H1 (cell line): ENCODE measurements around the gene GID8. TPM values are rescaled to one million over a fixed set of nuclear protein-coding genes. Genes with fewer than 3 reads are reported as not detected.

ENCODE experiments used
- CTCF ChIA-PET: fragments of 300-600 bp; sonication (Branson Sonifier 250); formaldehyde crosslinking; loops from one replicate; lab custom pipeline; 2021; ENCODE audit not compliant: partially characterized antibody; lab: Charles Lee
- POLR2A ChIA-PET: fragments of 300-600 bp; sonication (Branson Sonifier 250); formaldehyde crosslinking; loops from one replicate; lab custom pipeline; 2021; ENCODE audit warnings: inconsistent platforms; ENCODE audit not compliant: partially characterized antibody; lab: Charles Lee
- DNase-seq, 2 experiments: peaks; one replicate each; pipeline versions ENCODE4 v3.0.0 to v3.0.0-alpha.2; 2010 to 2022; ENCODE audit warnings: low spot score in 2 of 2, low read depth in 1 of 2, mixed read lengths in 1 of 2
- FAIRE-seq: peaks from 2 replicates; lab custom pipeline; 2011; peaks lifted over from hg19 to GRCh38; lab: Jason Lieb, UNC
- H2AFZ ChIP-seq: 2 replicates; pipeline ENCODE4 v1.8.1; 2012; ENCODE audit warnings: low read length, inconsistent platforms
- H2AK5ac ChIP-seq: 2 replicates; pipeline ENCODE4 v1.6.1; 2013; ENCODE audit warnings: low read depth, low read length
- H2BK120ac ChIP-seq: replicated peaks from 2 replicates; pipeline ENCODE3; 2013; ENCODE audit warnings: low read depth, low read length, inconsistent platforms
- H2BK12ac ChIP-seq: 2 replicates; pipeline ENCODE4 v1.6.1; 2013; ENCODE audit warnings: low read depth, low read length
- H2BK15ac ChIP-seq: 2 replicates; pipeline ENCODE4 v1.6.1; 2013; ENCODE audit warnings: low read length
- H2BK20ac ChIP-seq: 2 replicates; pipeline ENCODE4 v1.6.1; 2013; ENCODE audit warnings: low read length
- H2BK5ac ChIP-seq: 2 replicates; pipeline ENCODE4 v1.6.1; 2013; ENCODE audit warnings: low read depth, low read length
- H3K14ac ChIP-seq: 2 replicates; pipeline ENCODE4 v1.6.1; 2013; ENCODE audit warnings: inconsistent platforms; ENCODE audit not compliant: insufficient read length
- H3K18ac ChIP-seq: 2 replicates; pipeline ENCODE4 v1.6.1; 2013; ENCODE audit warnings: low read length; ENCODE audit errors: extremely low read depth
- H3K23ac ChIP-seq: 2 replicates; pipeline ENCODE4 v1.6.1; 2013; ENCODE audit warnings: inconsistent platforms; ENCODE audit not compliant: insufficient read length
- H3K23me2 ChIP-seq: 2 replicates; pipeline ENCODE4 v1.6.1; 2013; ENCODE audit warnings: low read depth, low read length
- H3K27ac ChIP-seq: 2 replicates; pipeline ENCODE4 v1.6.1; 2011; ENCODE audit warnings: low read depth, low read length, inconsistent platforms
- H3K27me3 ChIP-seq, 4 experiments: replicated peaks in 1 of 4; 1 replicate in 1 of 4; 2 replicates in 3 of 4; pipeline versions ENCODE4 v1.6.1 to v1.8.1; 2011 to 2013; ENCODE audit warnings: low read length in 3 of 4, mild to moderate bottlenecking in 3 of 4, inconsistent platforms in 2 of 4, mixed read lengths in 2 of 4, moderate library complexity in 1 of 4; ENCODE audit not compliant: control insufficient read depth in 3 of 4, insufficient read depth in 3 of 4; ENCODE audit errors: extremely low read depth in 1 of 4
- H3K36me3 ChIP-seq, 4 experiments: 2 replicates each; pipeline versions ENCODE4 v1.6.1 to v1.8.1; 2011 to 2013; ENCODE audit warnings: mild to moderate bottlenecking in 4 of 4, low read length in 3 of 4, moderate library complexity in 2 of 4, control low read depth in 1 of 4, inconsistent platforms in 1 of 4; ENCODE audit not compliant: insufficient read depth in 4 of 4, control insufficient read depth in 2 of 4
- H3K4ac ChIP-seq: replicated peaks from 2 replicates; pipeline ENCODE3; 2013; ENCODE audit warnings: low read length, low read depth, mixed read lengths, inconsistent platforms; ENCODE audit not compliant: insufficient read length
- H3K4me1 ChIP-seq, 4 experiments: replicated peaks in 1 of 4; 1 replicate in 1 of 4; 2 replicates in 3 of 4; pipeline versions ENCODE4 v1.6.1 to v1.8.1; 2011 to 2013; ENCODE audit warnings: low read length in 3 of 4, inconsistent platforms in 2 of 4, mixed read lengths in 1 of 4; ENCODE audit not compliant: insufficient read depth in 4 of 4, control insufficient read depth in 3 of 4
- H3K4me2 ChIP-seq, 2 experiments: 2 replicates each; pipeline versions ENCODE4 v1.6.1 to v1.8.1; 2011 to 2013; ENCODE audit warnings: low read depth in 2 of 2, low read length in 2 of 2, control low read depth in 1 of 2, inconsistent platforms in 1 of 2, mild to moderate bottlenecking in 1 of 2; ENCODE audit not compliant: insufficient read depth in 1 of 2
- H3K4me3 ChIP-seq, 4 experiments: fragments of 200-600, 300-600 bp in 1 of 4; sonication (generic), shearing (Covaris generic), sonication (Bioruptor Twin) in 1 of 4; 2 replicates each; pipeline versions ENCODE4 v1.5.1 to v1.8.1; 2011 to 2016; ENCODE audit warnings: low read length in 4 of 4, low read depth in 3 of 4, control low read depth in 2 of 4, inconsistent platforms in 2 of 4, mild to moderate bottlenecking in 2 of 4, mixed read lengths in 1 of 4, moderate library complexity in 1 of 4; ENCODE audit not compliant: insufficient read depth in 2 of 4; ENCODE audit errors: extremely low read depth in 1 of 4
- H3K56ac ChIP-seq: replicated peaks from 2 replicates; pipeline ENCODE3; 2013; ENCODE audit warnings: low read depth, mild to moderate bottlenecking, mixed read lengths, low read length, inconsistent platforms; ENCODE audit not compliant: insufficient read length
- H3K79me1 ChIP-seq: 2 replicates; pipeline ENCODE4 v1.6.1; 2013; ENCODE audit warnings: low read depth, low read length, control low read depth
- H3K79me2 ChIP-seq, 2 experiments: 2 replicates each; pipeline versions ENCODE4 v1.6.1 to v1.8.1; 2012 to 2013; ENCODE audit warnings: low read length in 2 of 2, mild to moderate bottlenecking in 2 of 2, inconsistent platforms in 1 of 2; ENCODE audit not compliant: insufficient read depth in 2 of 2, control insufficient read depth in 1 of 2
- H3K9ac ChIP-seq, 4 experiments: replicated peaks in 1 of 4; 1 replicate in 1 of 4; 2 replicates in 3 of 4; pipeline versions ENCODE4 v1.6.1 to v1.8.1; 2011 to 2013; ENCODE audit warnings: low read depth in 3 of 4, low read length in 3 of 4, control low read depth in 2 of 4, mild to moderate bottlenecking in 2 of 4, moderate library complexity in 2 of 4, inconsistent platforms in 1 of 4; ENCODE audit errors: extremely low read depth in 1 of 4
- H3K9me3 ChIP-seq, 2 experiments: 2 replicates each; pipeline versions ENCODE4 v1.6.1 to v1.8.1; 2012 to 2013; ENCODE audit warnings: mild to moderate bottlenecking in 2 of 2, moderate library complexity in 2 of 2, control low read depth in 1 of 2, inconsistent platforms in 1 of 2, low read depth in 1 of 2, low read length in 1 of 2, mixed read lengths in 1 of 2; ENCODE audit not compliant: insufficient read depth in 2 of 2
- H4K20me1 ChIP-seq, 2 experiments: replicated peaks in 1 of 2; 2 replicates each; pipeline versions ENCODE3 to v1.8.1; 2011 to 2013; ENCODE audit warnings: inconsistent platforms in 2 of 2, low read length in 2 of 2, mild to moderate bottlenecking in 1 of 2; ENCODE audit not compliant: insufficient read depth in 2 of 2, control insufficient read depth in 1 of 2
- H4K5ac ChIP-seq: 2 replicates; pipeline ENCODE4 v1.6.1; 2013; ENCODE audit warnings: low read length, low read depth, mixed read lengths, inconsistent platforms; ENCODE audit not compliant: insufficient read length
- H4K8ac ChIP-seq: 2 replicates; pipeline ENCODE4 v1.8.0; 2013; ENCODE audit warnings: mild to moderate bottlenecking, moderate library complexity, low read length, inconsistent platforms; ENCODE audit not compliant: insufficient read depth; ENCODE audit errors: extremely low read depth
- H4K91ac ChIP-seq: replicated peaks from 2 replicates; pipeline ENCODE3; 2013; ENCODE audit warnings: low read length, mixed read lengths, inconsistent platforms; ENCODE audit not compliant: insufficient read length
- WGBS, 2 experiments: shearing (Covaris generic) in 1 of 2; methylation state at CpG; one replicate each; pipeline versions ENCODE4 v1.1.6 to v1.1.7; 2013 to 2015; ENCODE audit warnings: low lambda C conversion rate in 2 of 2, mixed read lengths in 2 of 2, inconsistent platforms in 1 of 2, low coverage in 1 of 2, missing lambda C conversion rate in 1 of 2; ENCODE audit not compliant: insufficient replicate concordance in 2 of 2, insufficient coverage in 1 of 2, insufficient read length in 1 of 2; ENCODE audit errors: extremely low coverage in 1 of 2, missing lambda C conversion rate in 1 of 2; 5-methylcytosine and 5-hydroxymethylcytosine counted together
- polyA plus RNA-seq, 7 experiments: library from polyadenylated mRNA; depleted of rRNA in 3 of 7; stranded (reverse) in 5 of 7; unstranded in 2 of 7; fragments of >200 nt in 5 of 7; fragments of 200-250 nt in 2 of 7; gene quantifications; 1 replicate in 5 of 7; 2 replicates in 1 of 7; 4 replicates in 1 of 7; pipeline versions ENCODE4 v1.2.1 to v1.2.3, GENCODE V29; 2011 to 2013; ENCODE audit warnings: missing spikeins in 2 of 7, mixed read lengths in 2 of 7
- total RNA-seq: library from RNA; stranded (reverse); fragmentation: NEBNext Ultra II Directional; extraction: Animal tissue kit (Norgen Biotek cat#: 25700); gene quantifications from 2 replicates; pipeline ENCODE4 v1.2.1, GENCODE V29; 2021

Gene GID8
- total and polyA plus RNA-seq, 2 of the 8 experiments (the other 6 are each of a cell fraction or from before 2014, with no cell fraction given) = 39.7 to 72.9 TPM

DNA sequence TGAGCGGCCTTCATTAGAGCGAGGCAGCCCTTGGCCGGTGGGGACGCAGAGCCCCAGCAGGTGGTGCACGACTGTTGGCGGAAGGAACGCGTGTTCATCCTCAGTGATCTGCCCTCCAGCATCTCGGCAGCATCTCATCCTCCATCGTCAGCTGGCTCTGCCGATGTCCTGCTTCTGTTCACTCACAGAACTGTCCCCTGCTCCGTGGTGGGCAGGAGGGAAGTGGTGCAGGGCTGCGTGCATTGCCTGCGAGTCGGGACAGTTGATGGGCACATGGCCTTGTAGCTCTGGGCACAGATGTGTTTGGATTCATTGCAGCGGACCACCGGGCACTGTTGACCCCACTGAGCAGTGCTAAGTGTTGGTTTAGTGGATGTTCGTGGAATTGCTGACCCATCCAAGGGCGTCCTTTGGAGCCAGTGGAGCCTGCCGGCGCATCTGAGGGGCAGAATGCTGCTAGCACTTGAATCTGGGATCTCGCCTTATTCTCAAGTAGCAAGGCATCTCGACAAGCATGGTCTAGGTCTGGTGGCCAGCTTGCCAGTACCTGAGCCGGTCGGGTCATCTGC is 7.9 kb downstream of the GID8 start:
- ChIA-PET POLR2A (interaction anchor here (5.8 to 19.4 kb wide), 2 partner anchors 10 to 26 kb away, joined by 59 to 363 read pairs; partner anchors contain the start of genes DIDO1 and GID8), CTCF (interaction anchor here (0.8 to 7.0 kb wide), 7 partner anchors 9 to 52 kb away, joined by 3 to 50 read pairs (median 4); partner anchors contain the start of gene DIDO1)
- H3K9ac ChIP-seq = no peak overlapping the region
- H3K14ac ChIP-seq = no peak overlapping the region
- no peak overlapping the region for H2AK5ac ChIP-seq
- no peak overlapping the region for H4K5ac ChIP-seq
- H3K23ac ChIP-seq = no peak overlapping the region
- no peak overlapping the region for H4K91ac ChIP-seq
- no peak overlapping the region for H3K56ac ChIP-seq
- no peak for FAIRE-seq
- no peak overlapping the region for H2BK15ac ChIP-seq
- no peak overlapping the region for H2BK120ac ChIP-seq
- peaks cover 10% of the 10 kb centered on the region; the same call in 1 of the 2 replicates for H3K79me1 ChIP-seq
- no peak for DNase-seq
- no peaks in the 10 kb centered on the region for H3K27me3 ChIP-seq
- H2BK12ac ChIP-seq = no peak overlapping the region
- H3K4me1 ChIP-seq = no peaks in the 10 kb centered on the region
- no peak overlapping the region; the same call in 1 of the 2 replicates for H2BK5ac ChIP-seq
- no peaks in the 10 kb centered on the region for H3K23me2 ChIP-seq
- peaks cover 29 to 77% (median 51%) of the 10 kb centered on the region in 4 experiments for H3K36me3 ChIP-seq
- H3K4me2 ChIP-seq = no peak overlapping the region
- H3K4me3 ChIP-seq = no peak overlapping the region
- no peak overlapping the region for H2AFZ ChIP-seq
- 93% methylated on average over 25 of the region's 25 CpGs; no CpG with 5 or more reads in 1 of the 2 experiments for WGBS, 2 experiments
- peaks cover 9 to 67% of the 10 kb centered on the region in 2 experiments for H3K79me2 ChIP-seq
- H3K4ac ChIP-seq = no peak overlapping the region
- no peak overlapping the region for H3K18ac ChIP-seq
- H3K27ac ChIP-seq = no peak overlapping the region
- peaks cover 7 to 28% of the 10 kb centered on the region in 2 experiments for H4K20me1 ChIP-seq
- no peak overlapping the region for H4K8ac ChIP-seq
- H3K9me3 ChIP-seq = no peaks in the 10 kb centered on the region
- no peak overlapping the region for H2BK20ac ChIP-seq
